ENCODE results near the gene SNCG.
"Not testable (repeated sequence)": the region's sequence is repeated elsewhere in the genome, so short reads cannot be mapped to it uniquely, and the experiment has no call there.

Gene SNCG
- total RNA-seq, result 0.56 reads per million

DNA sequence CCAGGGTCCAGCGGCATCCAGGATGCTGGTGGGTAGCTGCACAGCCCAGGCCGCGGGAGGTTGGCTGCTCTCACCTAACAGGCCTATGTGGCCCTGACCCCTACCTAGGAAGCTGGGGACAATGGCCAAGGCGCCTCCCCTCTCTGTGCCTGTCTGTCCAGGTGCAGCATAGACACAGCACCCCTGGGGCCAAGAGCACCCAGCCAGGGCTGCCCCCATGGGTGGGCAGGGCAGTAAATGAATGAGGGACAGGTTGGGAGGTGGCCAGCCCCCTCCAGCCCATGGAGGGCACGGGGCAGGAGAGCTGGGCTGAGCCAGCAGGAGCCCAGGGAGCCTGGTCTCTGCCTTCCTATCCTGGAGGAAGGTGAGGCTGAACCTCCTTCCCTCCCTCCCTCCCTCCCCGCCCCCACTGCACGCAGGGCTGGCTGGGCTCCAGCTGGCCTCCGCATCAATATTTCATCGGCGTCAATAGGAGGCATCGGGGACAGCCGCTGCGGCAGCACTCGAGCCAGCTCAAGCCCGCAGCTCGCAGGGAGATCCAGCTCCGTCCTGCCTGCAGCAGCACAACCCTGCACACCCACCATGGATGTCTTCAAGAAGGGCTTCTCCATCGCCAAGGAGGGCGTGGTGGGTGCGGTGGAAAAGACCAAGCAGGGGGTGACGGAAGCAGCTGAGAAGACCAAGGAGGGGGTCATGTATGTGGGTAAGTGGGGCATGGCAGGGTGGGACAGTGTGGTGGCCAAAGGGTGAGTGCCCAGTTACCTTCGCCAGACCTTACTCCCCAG lies at the start of gene SNCG:
Gene SNCG (plus strand): TSS at position 484 of the 785 bp plus-strand sequence. CDS start 99 bp downstream, at position 583.
- DNase-seq, result no peak

DNA sequence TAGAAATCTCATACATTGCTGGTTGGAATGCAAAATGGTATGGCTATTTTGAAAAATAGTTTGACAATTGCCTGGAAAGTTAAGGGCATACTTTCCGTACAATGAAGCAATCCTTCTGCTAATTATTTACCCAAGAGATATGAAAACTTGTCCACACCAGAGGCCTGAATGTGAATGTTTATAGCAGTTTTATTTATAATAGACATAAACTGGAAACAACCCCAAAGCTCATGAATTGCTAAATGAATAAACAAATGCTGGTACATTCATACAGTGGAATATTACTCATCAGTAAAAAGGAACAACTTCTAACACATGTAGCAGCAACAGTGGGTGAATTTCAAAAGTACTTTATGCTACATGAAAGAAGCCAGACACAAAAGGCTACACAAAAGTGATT lies 43.7 kb upstream of the SNCG start:
- no peak for DNase-seq

DNA sequence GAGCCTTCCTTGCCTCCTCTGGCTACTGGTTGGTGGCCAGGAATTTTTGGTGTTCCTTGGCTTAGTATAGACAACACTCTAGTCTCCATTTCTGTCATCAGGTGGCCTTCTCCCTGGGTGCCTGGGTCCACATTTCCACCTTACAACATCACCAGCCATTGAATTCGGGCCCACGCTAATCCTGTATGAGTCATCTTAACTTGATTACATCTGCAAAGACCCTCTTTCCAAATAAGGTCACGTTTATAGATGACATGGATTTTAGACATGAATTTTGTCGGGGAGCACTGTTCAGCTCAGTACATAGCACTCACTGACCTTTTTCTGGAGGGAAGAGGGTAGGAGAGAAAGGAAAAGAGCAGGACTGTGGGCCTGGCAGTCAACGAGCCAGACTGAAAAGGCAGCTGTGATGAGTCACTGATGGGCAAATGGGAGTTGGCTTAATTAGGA lies 40.4 kb upstream of the SNCG start:
- DNase-seq, result no peak

- DNase-seq, result no peak
Measured at GRCh38 chr10:86922553-86922961, 35.8 kb upstream of the SNCG start.

DNA sequence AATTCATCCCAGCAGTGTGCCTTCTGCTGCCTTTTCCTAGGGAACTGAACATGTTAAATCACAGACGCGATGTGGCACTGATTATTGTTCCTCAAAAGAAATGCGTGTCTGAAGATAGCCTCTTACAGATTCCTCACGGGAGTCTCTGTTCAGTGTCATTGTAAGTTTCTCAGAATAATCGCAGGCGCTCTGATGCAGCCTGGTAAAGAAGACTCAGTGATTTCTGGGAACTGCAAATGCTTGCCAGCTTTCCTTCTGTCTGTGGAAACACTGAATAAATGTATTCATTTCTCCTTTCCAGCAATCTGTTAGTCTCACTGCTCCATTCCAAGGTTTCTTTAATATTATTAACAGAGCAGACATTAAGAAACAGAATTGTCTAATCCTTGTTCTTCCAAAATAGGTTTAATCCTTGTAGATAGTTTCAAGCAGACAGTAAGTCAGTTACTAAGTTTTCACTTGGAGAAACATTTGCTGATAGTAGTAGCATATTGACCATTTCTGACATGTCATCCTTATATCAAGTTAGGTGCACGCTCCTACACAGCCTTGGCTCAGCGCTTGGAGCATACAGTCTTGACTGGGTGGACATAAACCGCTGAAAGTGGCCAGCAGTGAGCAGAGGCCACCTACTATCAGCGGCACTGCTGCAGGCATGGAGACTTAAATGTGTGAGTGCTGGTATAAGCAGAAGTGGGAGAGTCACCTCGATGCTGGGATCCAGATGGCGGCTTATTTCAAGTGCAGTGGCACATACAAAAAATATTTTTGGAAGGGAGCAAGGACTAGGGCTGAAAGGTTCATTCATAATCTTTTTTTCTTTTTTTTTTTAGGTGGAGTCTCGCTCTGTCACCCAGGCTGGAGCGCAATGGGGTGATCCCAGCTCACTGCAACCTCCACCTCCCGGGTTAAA lies 28.7 kb upstream of the SNCG start:
- no peak for DNase-seq

DNA sequence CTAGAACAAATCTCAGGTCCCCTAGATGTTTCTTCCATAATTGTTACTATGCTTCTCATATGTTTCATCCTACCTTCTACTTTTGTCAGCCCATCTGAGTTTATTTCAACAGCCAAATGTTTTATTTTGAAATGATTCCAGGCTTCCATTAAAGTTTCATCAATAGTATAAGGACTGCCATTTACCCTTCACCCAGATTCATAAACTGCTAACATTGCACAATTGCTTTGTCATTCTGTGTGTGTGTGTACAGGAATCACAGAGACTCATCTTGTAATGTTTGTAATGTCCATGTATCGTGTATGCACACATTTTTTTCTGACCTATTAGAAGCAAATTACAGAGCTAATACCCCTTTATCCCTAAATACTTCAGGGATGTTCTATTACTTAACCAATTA lies 26.5 kb upstream of the SNCG start:
- no peak for DNase-seq

DNA sequence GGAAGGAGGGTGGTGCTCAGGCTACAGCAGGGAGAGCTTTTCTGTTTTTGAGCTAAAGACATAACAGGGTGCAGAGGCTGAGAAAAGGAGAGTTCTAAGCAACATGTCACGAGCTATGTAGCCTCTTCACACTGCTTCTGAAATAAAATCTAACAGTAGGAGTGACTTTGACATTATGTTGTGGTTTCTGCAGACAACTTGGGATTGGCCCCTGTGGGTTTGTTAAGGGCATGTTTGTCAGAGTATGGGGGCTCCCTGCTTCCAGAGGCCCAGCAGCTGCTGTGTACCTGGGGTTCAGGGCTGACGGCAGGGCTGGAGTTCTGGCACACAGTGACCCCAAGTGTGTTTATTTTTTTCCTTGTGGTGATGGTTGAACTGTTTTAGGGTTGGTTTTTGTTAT lies 25.7 kb upstream of the SNCG start:
- DNase-seq, result no peak

- not testable (repeated sequence) for DNase-seq
Measured at GRCh38 chr10:86934162-86934711, 24.2 kb upstream of the SNCG start.

GRCh38 chr10:86936661-86937501 lies 21.5 kb upstream of the SNCG start:
- no peak for DNase-seq

DNA sequence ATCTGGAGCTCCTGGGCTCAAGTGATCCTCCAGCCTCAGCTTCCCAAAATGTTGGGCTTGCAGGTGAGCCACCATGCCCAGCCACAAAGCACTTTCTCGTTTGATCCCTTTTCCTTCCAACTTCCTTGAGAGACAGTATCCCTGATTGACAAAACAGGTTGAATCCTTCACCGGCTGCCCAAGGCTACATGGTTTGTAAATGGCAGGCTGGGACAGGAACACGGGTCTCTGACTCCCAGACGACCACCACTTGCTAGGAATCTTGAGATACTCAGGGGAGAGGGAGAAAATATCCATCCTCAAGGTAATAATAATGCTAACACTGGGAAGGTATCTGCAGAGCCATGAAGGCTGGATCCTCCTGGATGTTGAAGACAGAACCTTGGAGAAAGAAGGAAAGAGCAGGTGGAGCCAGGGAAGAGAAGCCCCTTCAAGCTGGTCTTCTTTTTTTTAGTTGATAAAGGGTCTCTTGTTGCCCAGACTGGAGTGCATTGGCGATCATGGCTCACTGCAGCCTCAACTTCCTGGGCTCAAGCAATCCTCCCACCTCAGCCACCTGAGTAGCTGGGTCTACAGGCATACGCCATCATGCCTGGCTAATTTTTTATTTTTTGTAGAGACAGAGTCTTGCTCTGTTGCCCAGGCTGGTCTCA lies 20.8 kb upstream of the SNCG start:
- DNase-seq, result no peak

GRCh38 chr10:86938260-86938659 lies 20.1 kb upstream of the SNCG start:
- DNase-seq, result no peak

DNA sequence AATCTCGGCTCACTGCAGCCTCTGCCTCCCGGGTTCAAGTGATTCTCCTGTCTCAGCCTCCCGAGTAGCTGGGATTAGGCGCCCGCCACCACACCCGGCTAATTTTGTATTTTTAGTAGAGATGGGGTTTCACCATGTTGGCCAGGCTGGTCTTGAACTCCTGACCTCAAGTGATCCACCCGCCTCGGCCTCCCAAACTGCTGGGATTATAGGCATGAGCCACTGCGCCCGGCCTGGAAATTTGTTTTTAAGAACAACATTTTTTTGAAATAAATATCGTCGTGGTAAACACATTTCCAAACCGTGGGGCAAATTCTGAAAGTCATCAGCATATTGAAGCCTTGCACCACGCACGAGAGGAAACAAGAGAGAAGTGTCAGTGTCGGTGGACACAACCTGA lies 18.3 kb upstream of the SNCG start:
- DNase-seq, result not testable (repeated sequence)

GRCh38 chr10:86940677-86941076 lies 17.7 kb upstream of the SNCG start:
- no peak for DNase-seq

GRCh38 chr10:86941426-86941825 lies 17.0 kb upstream of the SNCG start:
- no peak for DNase-seq

- DNase-seq, result no peak
Measured at GRCh38 chr10:86941991-86942421, 16.4 kb upstream of the SNCG start.

DNA sequence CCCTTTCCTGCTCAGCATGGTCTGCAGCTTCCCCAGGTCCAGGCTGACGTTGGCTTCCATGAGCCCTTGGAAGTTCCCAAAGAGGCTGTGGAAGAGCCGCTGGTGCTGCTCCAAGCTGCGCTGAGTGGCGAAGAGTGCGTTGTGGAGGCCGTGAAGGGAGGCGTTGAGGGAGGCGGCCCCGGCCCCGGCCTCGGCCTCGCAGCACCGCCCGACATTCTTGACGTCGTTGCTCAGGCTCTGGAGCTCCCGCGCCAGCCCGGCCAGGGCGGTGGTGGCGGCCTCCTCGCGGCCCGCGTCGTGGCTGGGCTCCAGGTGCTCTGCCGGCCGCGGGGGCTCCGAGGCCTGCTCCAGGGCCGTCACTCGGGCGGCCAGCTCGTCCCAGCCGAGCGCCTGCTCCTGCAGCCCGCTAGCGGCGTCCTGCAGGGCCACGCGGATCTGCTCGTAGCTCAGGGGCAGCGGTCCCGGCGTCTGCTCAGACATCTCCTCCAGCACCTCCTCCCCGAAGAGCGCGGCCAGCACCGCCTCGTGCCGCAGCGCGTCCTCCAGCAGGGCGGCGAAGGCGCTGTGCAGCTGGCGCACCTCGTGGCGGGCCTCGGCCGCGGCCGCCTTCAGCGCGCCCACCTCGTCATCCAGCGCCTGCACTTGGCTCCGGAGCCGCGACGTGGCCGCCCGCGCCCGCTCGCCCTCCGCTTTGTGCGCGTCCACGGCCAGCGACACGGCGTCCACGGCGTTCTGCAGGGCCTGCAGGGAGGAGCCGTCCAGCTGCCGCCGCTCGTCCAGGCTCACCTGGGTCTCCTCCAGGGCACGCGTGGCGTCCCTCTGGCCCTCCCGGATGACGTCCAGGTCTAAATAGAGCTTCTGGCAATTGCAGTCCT lies 15.7 kb upstream of the SNCG start:
- DNase-seq, result no peak

GRCh38 chr10:86943316-86944030 lies 14.9 kb upstream of the SNCG start:
- no peak for DNase-seq

- no peak for DNase-seq
Measured at GRCh38 chr10:86944031-86944419, 14.4 kb upstream of the SNCG start.

DNA sequence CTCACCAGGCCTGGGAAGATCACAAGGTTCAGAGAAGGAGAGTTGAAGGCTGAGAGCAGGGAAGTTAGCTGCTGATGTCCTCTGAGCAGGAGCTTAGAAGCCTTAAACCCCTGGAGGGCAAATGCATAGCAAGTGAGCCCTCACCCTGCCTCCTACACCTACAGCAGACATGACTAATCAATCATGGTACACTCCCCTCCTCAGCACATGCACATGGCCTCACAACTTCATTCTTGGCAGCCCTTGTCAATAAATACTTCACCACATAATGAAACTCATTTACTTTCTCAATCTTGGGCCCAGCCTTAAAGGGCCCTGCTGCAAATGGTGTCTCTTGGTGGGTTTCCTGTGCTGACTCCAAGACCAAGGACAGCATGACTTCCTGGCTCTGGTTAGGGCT lies 13.9 kb upstream of the SNCG start:
- no peak for DNase-seq

- DNase-seq, result no peak
Measured at GRCh38 chr10:86944907-86945306, 13.5 kb upstream of the SNCG start.

Measured in effector CD4-positive, alpha-beta T cell (primary cell).